ENCODE data around the gene NCOR1.
A peak's percentile ranks its signal among the peaks of the same experiment; 100 is the strongest.
"Not testable (repeated sequence)": the region's sequence is repeated elsewhere in the genome, so short reads cannot be mapped to it uniquely, and the experiment has no call there.

Gene NCOR1

GRCh38 chr17:16215273-16215964 is at the start of gene NCOR1:
Gene NCOR1 (minus strand): TSS chr17:16215534. CDS start chr17:16194569, 20,965 bp downstream.
- peak; percentile 63 to 81 for DNase-seq (ENCODE audit: low read depth in 2 of 2)

GRCh38 chr17:16262201-16262600 is 46.9 kb upstream of the NCOR1 start:
- DNase-seq (ENCODE audit: low read depth in 2 of 2): no peak

GRCh38 chr17:16261049-16261448 is 45.7 kb upstream of the NCOR1 start:
- no peak for DNase-seq (ENCODE audit: low read depth in 2 of 2)

- DNase-seq (ENCODE audit: low read depth in 2 of 2): no peak
Measured at GRCh38 chr17:16259926-16260325, 44.6 kb upstream of the NCOR1 start.

GRCh38 chr17:16258901-16259300 is 43.6 kb upstream of the NCOR1 start:
- no peak for DNase-seq (ENCODE audit: low read depth in 2 of 2)

- DNase-seq (ENCODE audit: low read depth in 2 of 2): no peak
Measured at GRCh38 chr17:16255481-16255921, 40.2 kb upstream of the NCOR1 start.

- no peak for DNase-seq (ENCODE audit: low read depth in 2 of 2)
Measured at GRCh38 chr17:16254773-16255400, 39.6 kb upstream of the NCOR1 start.

- DNase-seq (ENCODE audit: low read depth in 2 of 2): no peak
Measured at GRCh38 chr17:16251556-16251955, 36.2 kb upstream of the NCOR1 start.

- no peak for DNase-seq (ENCODE audit: low read depth in 2 of 2)
Measured at GRCh38 chr17:16251043-16251442, 35.7 kb upstream of the NCOR1 start.

- DNase-seq (ENCODE audit: low read depth in 2 of 2): no peak
Measured at GRCh38 chr17:16250635-16251034, 35.3 kb upstream of the NCOR1 start.

GRCh38 chr17:16247586-16247984 is 32.3 kb upstream of the NCOR1 start:
- no peak for DNase-seq (ENCODE audit: low read depth in 2 of 2)

- DNase-seq (ENCODE audit: low read depth in 2 of 2): no peak
Measured at GRCh38 chr17:16243801-16244567, 28.6 kb upstream of the NCOR1 start.

GRCh38 chr17:16243385-16243784 is 28.1 kb upstream of the NCOR1 start:
- DNase-seq (ENCODE audit: low read depth in 2 of 2): no peak

GRCh38 chr17:16241906-16242399 is 26.6 kb upstream of the NCOR1 start:
- no peak for DNase-seq (ENCODE audit: low read depth in 2 of 2)

GRCh38 chr17:16239931-16240330 is 24.6 kb upstream of the NCOR1 start:
- DNase-seq (ENCODE audit: low read depth in 2 of 2): no peak

- no peak for DNase-seq (ENCODE audit: low read depth in 2 of 2)
Measured at GRCh38 chr17:16232391-16232790, 17.1 kb upstream of the NCOR1 start.

GRCh38 chr17:16229912-16230561 is 14.7 kb upstream of the NCOR1 start:
- not testable (repeated sequence) for DNase-seq (ENCODE audit: low read depth in 2 of 2)

GRCh38 chr17:16222406-16222805 is 7.1 kb upstream of the NCOR1 start:
- DNase-seq (ENCODE audit: low read depth in 2 of 2): no peak

GRCh38 chr17:16217002-16217635 is 1.8 kb upstream of the NCOR1 start, which contains the start of gene PIGL:
Gene PIGL (plus strand): TSS chr17:16217210. CDS start chr17:16217227, 17 bp downstream.
- DNase-seq (ENCODE audit: low read depth in 2 of 2): peak; percentile 74 to 76

GRCh38 chr17:16216341-16217001 is 1.1 kb upstream of the NCOR1 start:
- DNase-seq (ENCODE audit: low read depth in 2 of 2): not testable (repeated sequence)

- no peak for DNase-seq (ENCODE audit: low read depth in 2 of 2)
Measured at GRCh38 chr17:16215965-16216316, 607 bp upstream of the NCOR1 start.
